HepG2 (cell line): ENCODE data around the gene TCF20. TPM values are rescaled to one million over a fixed set of nuclear protein-coding genes. Genes with fewer than 3 reads are reported as not detected.
A peak's percentile ranks its signal among the peaks of the same experiment; 100 is the strongest.

ENCODE experiments used
- AGO1 ChIP-seq: fragments of 200-400 bp; formaldehyde crosslinking; IDR thresholded peaks from 2 replicates; pipeline ENCODE4 v1.6.1; 2017; ENCODE audit warnings: mild to moderate bottlenecking, low read depth, low read length, moderate library complexity; ENCODE audit not compliant: poor library complexity, severe bottlenecking
- AGO2 ChIP-seq: fragments of 200-400 bp; formaldehyde crosslinking; optimal IDR thresholded peaks from 2 replicates; pipeline ENCODE3; 2017; ENCODE audit warnings: mild to moderate bottlenecking, low read depth, low read length, moderate library complexity
- ARID5B ChIP-seq: IDR thresholded peaks from 2 replicates; pipeline ENCODE4 v1.4.0; 2020; ENCODE audit warnings: mild to moderate bottlenecking, missing genetic modification reagents
- CENPT ChIP-seq: sonication (generic); formaldehyde crosslinking; IDR thresholded peaks from 2 replicates; pipeline ENCODE4 v1.8.0; 2022; ENCODE audit warnings: low read depth, mild to moderate bottlenecking, moderate library complexity, missing genetic modification reagents
- EED ChIP-seq: sonication (generic); formaldehyde crosslinking; IDR thresholded peaks from 2 replicates; pipeline ENCODE4 v1.5.0; 2020; ENCODE audit warnings: mild to moderate bottlenecking, missing genetic modification reagents
- NFRKB ChIP-seq: fragments of 450-650 bp; IDR thresholded peaks from 2 replicates; pipeline ENCODE4 v1.6.1; 2017
- POGK ChIP-seq: sonication (generic); formaldehyde crosslinking; conservative IDR thresholded peaks from 2 replicates; pipeline ENCODE4 v1.8.0; 2022; ENCODE audit warnings: mild to moderate bottlenecking, moderate library complexity, missing genetic modification reagents
- POLR2A ChIP-seq, 2 experiments: IDR thresholded peaks; 2 replicates each; pipeline ENCODE4 v1.6.1; 2011; ENCODE audit warnings: low read depth in 2 of 2, low read length in 2 of 2, mild to moderate bottlenecking in 1 of 2, moderate library complexity in 1 of 2; ENCODE audit not compliant: insufficient read depth in 1 of 2
- RNF2 ChIP-seq: fragments of 450-650 bp; conservative IDR thresholded peaks from 2 replicates; pipeline ENCODE4 v1.6.1; 2016; ENCODE audit warnings: low read depth
- SNAPC2 ChIP-seq: sonication (generic); formaldehyde crosslinking; IDR thresholded peaks from 2 replicates; pipeline ENCODE4 v1.8.1; 2022; ENCODE audit warnings: mild to moderate bottlenecking, missing genetic modification reagents
- SP4 ChIP-seq: sonication (generic); formaldehyde crosslinking; IDR thresholded peaks from 2 replicates; pipeline ENCODE4 v1.8.1; 2023; ENCODE audit warnings: mild to moderate bottlenecking, missing genetic modification reagents
- ZNF563 ChIP-seq: sonication (generic); formaldehyde crosslinking; IDR thresholded peaks from 2 replicates; pipeline ENCODE4 v1.8.0; 2022; ENCODE audit warnings: mild to moderate bottlenecking, moderate library complexity, missing genetic modification reagents
- polyA plus RNA-seq, 8 experiments: library from polyadenylated mRNA; depleted of rRNA in 3 of 8; stranded (reverse) in 7 of 8; unstranded in 1 of 8; fragments of >200 nt; fragmentation: Illumina TruSeq in 4 of 8; extraction: Trizol in 4 of 8; gene quantifications; 2 replicates each; pipeline versions ENCODE4 v1.2.1 to v1.2.3, GENCODE V29; 2011 to 2016; ENCODE audit warnings: low read depth in 4 of 8, missing spikeins in 1 of 8, mixed read lengths in 1 of 8; ENCODE audit not compliant: insufficient read depth in 1 of 8
- total RNA-seq, 5 experiments: library from RNA; depleted of rRNA; stranded (reverse); fragments of >200 nt; fragmentation: Illumina TruSeq; extraction: Trizol; gene quantifications; 2 replicates each; pipeline ENCODE4 v1.2.3, GENCODE V29; 2016; ENCODE audit warnings: low read depth in 1 of 5

TCF20 gene
- total and polyA plus RNA-seq, 2 of the 13 experiments (the other 11 are each of a cell fraction or from before 2014, with no cell fraction given) = 12.8 to 23.7 TPM

GRCh38 chr22:42279425-42280020 is 9.1 kb upstream of the TCF20 start (continued):
- TF ChIP-seq ARID5B (CRISPR knock-in tag) (no peak), ZNF563 (CRISPR knock-in tag) (no peak), SP4 (no peak), POLR2A (IDR thresholded peaks at IDR 0.05; ENCODE audit: insufficient read depth in 1 of 2, low read depth in 2 of 2, low read length in 2 of 2) (peak in 1 of 2 experiments; percentile 7; a peak in 1 of 4 replicates), RNF2 (no peak), NFRKB (no peak), CENPT (no peak), EED (no peak), AGO2 (peak; percentile 40), AGO1 (peak; percentile 30), POGK (CRISPR knock-in tag) (no peak), SNAPC2 (no peak)
- TF ChIP-seq, all 625 proteins: peak for 4
